Ishikawa (cell line): ENCODE measurements around the gene PIGA.

Source experiments
- CEBPB ChIP-seq: IDR thresholded peaks from 2 replicates; pipeline ENCODE4 v1.6.1; 2012
- CREB1 ChIP-seq: IDR thresholded peaks from 2 replicates; pipeline ENCODE4 v1.6.1; 2012; ENCODE audit warnings: low read depth
- EGR1 ChIP-seq: IDR thresholded peaks from 2 replicates; pipeline ENCODE4 v1.6.1; 2012
- EP300 ChIP-seq: IDR thresholded peaks from 2 replicates; pipeline ENCODE4 v1.6.1; 2012; ENCODE audit warnings: borderline replicate concordance
- FOXM1 ChIP-seq: IDR thresholded peaks from 2 replicates; pipeline ENCODE4 v1.6.1; 2012; ENCODE audit warnings: low read depth, borderline replicate concordance
- MAX ChIP-seq: IDR thresholded peaks from 2 replicates; pipeline ENCODE4 v1.6.1; 2012
- NFIC ChIP-seq: IDR thresholded peaks from 2 replicates; pipeline ENCODE4 v1.6.1; 2012
- RAD21 ChIP-seq: IDR thresholded peaks from 2 replicates; pipeline ENCODE4 v1.6.1; 2012; ENCODE audit warnings: low read depth
- REST ChIP-seq: IDR thresholded peaks from 2 replicates; pipeline ENCODE4 v1.6.1; 2012; ENCODE audit warnings: low read depth, mild to moderate bottlenecking
- TAF1 ChIP-seq: IDR thresholded peaks from 2 replicates; pipeline ENCODE4 v1.6.1; 2012; ENCODE audit warnings: low read depth, mild to moderate bottlenecking
- TCF12 ChIP-seq: IDR thresholded peaks from 2 replicates; pipeline ENCODE4 v1.6.1; 2012; ENCODE audit warnings: low read depth
- TEAD4 ChIP-seq: IDR thresholded peaks from 2 replicates; pipeline ENCODE4 v1.6.1; 2012
- USF1 ChIP-seq: IDR thresholded peaks from 2 replicates; pipeline ENCODE4 v1.6.1; 2012
- YY1 ChIP-seq: IDR thresholded peaks from 2 replicates; pipeline ENCODE4 v1.6.1; 2012; ENCODE audit warnings: low read depth
- ZBTB7A ChIP-seq: IDR thresholded peaks from 2 replicates; pipeline ENCODE4 v1.6.1; 2012; ENCODE audit warnings: low read depth

The PIGA gene

GRCh38 chrX:15343075-15343476 is 7.8 kb upstream of the PIGA start:
- TF ChIP-seq MAX (no peak), CEBPB (no peak), TEAD4 (no peak), TCF12 (no peak), EP300 (no peak), REST (no peak), FOXM1 (no peak)

- TF ChIP-seq RAD21 (no peak), CREB1 (no peak), MAX (no peak), CEBPB (no peak), TCF12 (no peak), NFIC (no peak)
Measured at GRCh38 chrX:15340867-15341266, 5.5 kb upstream of the PIGA start.

- TF ChIP-seq TEAD4 (no peak), RAD21 (no peak), USF1 (no peak), TAF1 (no peak), YY1 (no peak), TCF12 (no peak), CEBPB (no peak), ZBTB7A (no peak), CREB1 (no peak), EGR1 (no peak), EP300 (no peak), REST (no peak), FOXM1 (no peak), MAX (no peak), NFIC (no peak)
Measured at GRCh38 chrX:15336023-15336413, 695 bp upstream of the PIGA start.

GRCh38 chrX:15334561-15334960 is 762 bp downstream of the PIGA start:
- TF ChIP-seq ZBTB7A (no peak), EP300 (no peak), NFIC (no peak), EGR1 (no peak), RAD21 (no peak), CEBPB (no peak), TCF12 (no peak), TAF1 (no peak), REST (no peak), CREB1 (no peak), MAX (no peak), USF1 (no peak)
